ENCODE measurements around the gene MICALL2. TPM values are rescaled to one million over a fixed set of nuclear protein-coding genes. Genes with fewer than 3 reads are reported as not detected.

Gene MICALL2
- total RNA-seq, 1 experiment from 2014 or later = 151 TPM

DNA sequence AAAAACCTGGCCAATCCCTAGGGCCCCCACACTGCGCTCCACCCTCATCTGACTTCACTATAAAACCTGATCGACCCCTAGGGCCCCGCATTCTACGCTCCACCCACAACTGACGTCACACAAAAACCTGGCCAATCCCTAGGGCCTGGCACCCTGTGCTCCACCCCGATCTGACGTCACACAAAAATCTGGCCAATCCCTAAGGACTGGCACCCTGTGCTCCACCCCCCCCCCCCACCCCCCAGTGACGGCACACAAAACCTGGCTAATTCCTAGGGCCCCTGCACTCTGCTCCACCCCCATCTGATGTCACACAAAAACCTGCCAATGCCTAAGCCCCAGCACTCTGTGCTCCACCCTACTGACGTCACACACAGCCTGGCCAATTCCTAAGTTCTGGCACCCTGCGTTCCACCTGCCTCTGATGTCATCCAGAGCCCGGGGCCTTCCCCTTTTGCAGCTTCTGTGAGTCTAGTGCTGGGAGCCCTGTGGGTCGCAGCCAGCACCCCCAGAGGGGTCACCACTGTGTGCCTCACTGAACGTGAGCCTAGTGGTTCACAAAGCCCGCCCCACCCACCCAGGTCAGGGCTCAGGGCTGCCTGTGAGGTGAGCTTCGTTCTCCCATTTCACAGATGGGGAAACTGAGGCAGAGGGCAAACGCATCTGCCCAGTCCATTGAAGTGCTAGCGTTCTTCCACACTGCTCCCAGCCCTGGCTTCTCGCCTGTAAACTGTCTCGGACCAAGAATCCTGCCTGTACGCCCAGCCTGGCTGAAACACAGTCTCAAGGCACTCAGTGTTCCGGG lies 40.6 kb downstream of the MICALL2 start:
- DNase-seq (ENCODE audit: low spot score) = peak; percentile 58

- DNase-seq (ENCODE audit: low spot score) = no peak
Measured at GRCh38 chr7:1415389-1415990, 43.8 kb downstream of the MICALL2 start.

- DNase-seq (ENCODE audit: low spot score) = no peak
Measured at GRCh38 chr7:1413936-1414639, 45.2 kb downstream of the MICALL2 start.

- DNase-seq (ENCODE audit: low spot score) = peak; percentile 99
Measured at GRCh38 chr7:1412322-1413261, 46.7 kb downstream of the MICALL2 start.

DNA sequence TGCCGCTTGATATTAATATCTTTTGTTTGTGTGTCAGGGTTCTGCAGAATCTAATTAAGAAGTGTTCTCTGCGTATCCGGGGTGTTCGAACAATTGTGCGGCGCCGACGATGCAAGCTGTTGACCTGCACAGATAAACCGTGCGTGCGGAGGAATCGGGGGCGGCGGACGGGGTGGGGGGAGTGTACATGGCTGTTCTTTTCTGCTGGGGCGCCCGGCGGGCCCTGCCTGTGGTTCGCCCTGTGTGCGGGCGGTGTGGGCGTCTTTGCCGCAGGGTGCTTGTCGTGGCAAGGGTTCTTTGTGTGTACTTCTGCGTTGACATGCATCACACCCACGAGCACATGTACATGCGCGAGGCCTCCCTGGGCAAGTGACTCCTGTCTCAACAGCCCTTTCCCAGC lies 47.9 kb downstream of the MICALL2 start:
- DNase-seq (ENCODE audit: low spot score) = no peak

DNA sequence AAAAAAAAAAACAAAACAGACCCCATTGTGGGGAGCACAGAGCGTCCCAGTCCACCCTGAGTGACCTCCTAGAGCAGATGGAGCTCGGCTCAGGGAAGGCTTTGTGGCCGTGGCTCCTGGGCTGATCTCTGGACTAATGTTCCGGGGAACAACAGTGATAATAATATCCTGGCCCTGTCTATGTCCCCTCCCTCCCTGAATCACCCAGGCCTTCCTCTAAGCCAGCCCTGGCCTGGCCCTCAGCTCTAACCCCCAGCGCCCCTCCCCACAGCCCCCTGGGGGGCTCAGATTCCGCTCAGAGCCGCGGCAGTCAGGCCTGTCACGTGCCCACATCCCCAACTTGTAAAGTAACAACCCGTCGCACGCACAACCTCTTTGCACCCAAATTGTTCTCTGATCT lies 48.3 kb downstream of the MICALL2 start:
- no peak for DNase-seq (ENCODE audit: low spot score)

- DNase-seq (ENCODE audit: low spot score) = no peak
Measured at GRCh38 chr7:1409555-1409954, 49.7 kb downstream of the MICALL2 start.

DNA sequence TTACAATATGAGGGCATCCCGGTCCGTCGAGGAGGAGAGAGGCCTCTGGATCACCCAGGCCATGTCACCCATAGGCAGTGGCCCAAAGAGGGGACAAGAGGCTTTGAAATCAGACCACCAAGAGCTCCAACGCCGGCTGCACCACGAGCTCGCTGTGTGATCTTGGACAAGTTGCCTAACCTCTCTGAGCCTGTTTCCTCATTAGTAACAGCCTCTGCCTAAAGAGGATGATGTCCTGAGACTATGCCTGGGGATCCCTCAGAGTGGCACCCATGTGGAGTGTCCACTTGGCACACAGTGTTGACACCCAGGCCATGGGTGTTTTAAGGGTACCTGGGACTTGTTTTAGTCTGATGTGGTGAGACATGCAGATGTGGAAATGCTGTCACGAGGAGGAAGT lies 50.8 kb downstream of the MICALL2 start:
- no peak for DNase-seq (ENCODE audit: low spot score)

- no peak for DNase-seq (ENCODE audit: low spot score)
Measured at GRCh38 chr7:1407892-1408291, 51.4 kb downstream of the MICALL2 start.

DNA sequence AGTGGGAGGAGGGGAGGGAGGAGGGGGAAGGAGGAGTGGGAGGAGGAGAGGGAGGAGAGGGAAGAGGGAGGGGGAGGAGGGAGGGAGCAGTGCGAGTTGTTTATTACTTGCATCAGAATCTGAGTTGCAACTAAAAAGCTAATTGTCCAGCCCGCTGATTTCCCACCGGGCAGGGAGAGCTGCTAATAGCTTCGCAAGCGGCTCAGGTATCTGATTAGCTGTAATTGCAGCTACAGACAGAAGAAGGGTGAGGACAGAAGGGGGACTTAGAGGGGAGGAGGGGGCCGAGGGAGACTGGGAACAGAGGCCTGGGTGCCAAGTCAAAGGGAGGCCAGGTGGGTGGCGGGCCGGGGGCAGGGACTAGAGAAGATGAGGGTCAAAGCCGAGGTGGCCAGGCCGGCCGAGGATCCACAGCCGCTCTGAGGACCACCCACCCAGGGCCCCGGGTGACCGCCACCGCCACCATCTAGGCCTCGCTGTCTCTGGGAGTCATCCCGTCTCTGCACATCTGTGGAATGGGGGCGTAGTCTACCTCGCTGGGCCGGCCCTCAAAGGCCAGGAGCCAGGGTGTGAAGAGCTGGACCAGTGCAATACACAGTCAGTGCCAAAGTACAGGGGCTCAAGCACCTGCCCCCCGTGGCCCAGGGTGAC lies 54.2 kb downstream of the MICALL2 start:
- no peak for DNase-seq (ENCODE audit: low spot score)

DNA sequence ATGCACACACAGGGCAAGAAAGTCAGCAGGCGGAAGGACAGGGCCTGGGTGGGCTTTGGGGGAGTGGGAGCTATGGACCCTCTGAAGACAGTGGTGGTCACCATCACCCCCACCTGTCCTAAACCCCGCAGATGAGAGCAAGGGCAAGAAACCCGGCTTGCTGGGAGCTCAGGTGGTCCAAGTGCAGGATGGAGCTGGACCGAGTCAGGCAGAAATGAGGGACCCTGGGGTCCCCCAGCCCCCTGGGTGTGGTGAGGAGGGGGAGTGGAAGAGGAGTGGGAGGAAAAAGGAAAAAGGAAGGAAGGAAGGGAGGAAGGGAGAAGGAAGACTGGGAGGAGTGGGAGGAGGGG lies 54.8 kb downstream of the MICALL2 start:
- DNase-seq (ENCODE audit: low spot score) = no peak

- peak; percentile 38 for DNase-seq (ENCODE audit: low spot score)
Measured at GRCh38 chr7:1403638-1404459, 55.4 kb downstream of the MICALL2 start.

DNA sequence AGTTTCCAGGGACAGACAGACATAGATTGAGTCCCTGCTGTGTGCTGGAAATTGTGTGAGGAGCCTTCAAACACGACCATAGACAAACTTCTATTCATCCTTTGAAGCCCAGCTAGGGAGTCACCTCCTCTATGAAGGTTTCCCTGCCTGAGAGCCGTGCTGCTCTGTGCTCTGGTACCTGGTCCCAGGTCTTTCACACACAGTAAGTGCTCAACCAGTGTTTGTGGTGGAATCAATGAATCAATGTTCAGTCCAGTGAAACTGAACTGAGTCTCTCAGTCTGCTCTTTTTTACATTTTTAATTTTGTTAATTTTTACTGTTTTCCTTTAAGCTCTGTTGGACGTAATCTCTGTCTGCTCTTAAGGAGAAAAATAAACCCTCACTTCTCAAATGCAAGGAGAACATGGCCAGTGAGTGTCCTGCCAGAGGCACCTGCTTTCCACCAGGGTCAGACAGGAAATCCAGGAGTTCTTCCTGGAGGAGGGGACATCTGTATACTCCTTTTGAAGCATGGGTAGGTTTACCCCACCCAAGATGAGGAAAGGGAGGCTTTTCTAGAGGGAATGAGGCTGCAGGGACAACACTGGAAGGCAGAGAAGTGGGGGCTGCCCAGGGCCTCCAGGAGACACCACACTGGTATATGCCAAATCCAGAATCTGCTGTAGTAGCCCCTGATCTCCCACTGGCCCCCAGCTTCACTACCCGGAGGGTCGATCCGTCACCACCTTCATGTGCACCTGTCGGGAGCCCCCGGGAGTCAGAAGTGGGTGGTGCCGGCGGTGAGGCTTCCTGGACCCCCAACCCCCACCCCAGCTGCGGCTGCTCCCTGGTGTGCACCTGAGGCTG lies 56.3 kb downstream of the MICALL2 start:
- no peak for DNase-seq (ENCODE audit: low spot score)

DNA sequence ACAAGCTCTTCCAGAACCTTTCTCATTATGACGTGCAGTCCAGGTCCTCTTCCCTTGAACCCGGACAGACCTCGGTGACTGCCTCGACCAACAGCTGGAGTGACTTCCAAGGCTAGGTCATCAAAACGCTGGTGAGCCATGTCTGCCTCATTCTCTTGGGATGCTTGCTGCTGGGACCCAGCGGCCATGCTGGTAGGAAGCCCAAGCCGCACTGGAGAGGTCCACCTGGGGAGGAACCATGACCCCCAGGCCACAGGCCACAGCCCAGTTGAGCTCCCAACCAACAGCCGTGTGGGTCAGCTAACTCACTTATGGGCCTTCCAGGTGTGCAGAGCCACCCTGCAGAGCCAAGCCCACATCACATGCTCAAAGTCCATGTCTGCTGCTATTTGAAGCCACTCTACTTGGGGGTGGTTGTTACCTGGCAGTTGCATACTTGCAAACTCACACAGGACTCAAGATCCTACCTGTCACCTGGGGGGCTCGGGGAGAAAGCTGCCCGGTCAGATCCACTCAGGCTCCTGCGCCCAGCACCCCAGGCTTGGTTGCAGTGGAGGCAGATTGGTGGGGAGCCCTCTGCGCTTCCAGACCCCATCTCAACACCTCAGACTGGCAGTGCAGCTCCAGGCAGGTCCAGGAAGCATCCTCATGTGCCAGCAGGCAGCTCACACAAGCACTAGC lies 57.0 kb downstream of the MICALL2 start:
- DNase-seq (ENCODE audit: low spot score) = no peak

GRCh38 chr7:1401011-1401410 lies 58.3 kb downstream of the MICALL2 start:
- DNase-seq (ENCODE audit: low spot score) = peak; percentile 47

DNA sequence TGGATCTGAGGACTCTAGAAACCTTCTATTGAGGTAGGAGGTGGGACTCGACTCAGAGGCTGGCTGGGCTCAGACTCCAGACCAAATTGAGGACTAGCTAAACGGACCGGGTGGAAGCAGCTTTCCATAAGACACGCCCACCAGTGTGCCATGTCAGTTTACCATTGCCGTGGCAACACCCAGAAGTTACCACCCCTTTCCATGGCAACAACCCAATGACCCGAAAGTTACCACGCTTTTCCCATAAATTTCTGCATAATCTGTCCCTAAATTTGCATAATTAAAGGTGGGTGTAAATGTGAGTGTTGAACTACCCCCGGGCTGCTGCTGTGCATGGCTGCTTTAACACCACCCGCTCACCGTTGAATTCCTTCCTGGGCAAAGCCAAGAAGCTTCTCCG lies 58.9 kb downstream of the MICALL2 start:
- DNase-seq (ENCODE audit: low spot score) = no peak

GRCh38 chr7:1397491-1398327 lies 61.6 kb downstream of the MICALL2 start:
- DNase-seq (ENCODE audit: low spot score) = no peak

DNA sequence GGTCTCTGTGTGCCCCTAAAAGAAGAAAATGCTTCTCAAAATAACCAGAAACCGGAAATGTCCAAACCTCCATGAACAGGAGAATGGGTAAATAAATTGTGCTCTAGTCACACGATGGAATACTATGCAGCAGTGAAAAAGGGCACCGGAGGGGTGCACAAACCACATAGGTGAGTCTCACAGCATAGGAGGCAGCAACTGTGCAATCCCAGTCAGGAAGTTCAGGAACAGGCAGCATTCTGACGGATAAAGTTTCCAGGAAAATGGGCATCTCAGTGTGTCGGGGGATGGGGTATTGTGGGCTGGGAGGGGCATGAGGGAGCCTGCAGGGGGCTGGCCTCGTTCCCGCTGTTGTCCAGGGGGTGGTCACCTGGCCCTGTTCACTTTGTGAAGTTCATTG lies 63.1 kb downstream of the MICALL2 start:
- no peak for DNase-seq (ENCODE audit: low spot score)
